A549 (cell line): ENCODE results near the gene KCNMA1. TPM values are rescaled to one million over a fixed set of nuclear protein-coding genes. Genes with fewer than 3 reads are reported as not detected.

Experiments used
- ATAC-seq, 2 experiments: fragments of 200-7000 bp in 1 of 2; fragments of >200 bp in 1 of 2; cut with Nextera tagmentation in 1 of 2; cut with Tn5 transposase in 1 of 2; 3 replicates each; pipeline versions ENCODE4 v1.8.0 to v1.9.1; 2018 to 2020; ENCODE audit warnings: mild to moderate bottlenecking in 1 of 2, moderate library complexity in 1 of 2
- CTCF ChIA-PET: fragments of 300-600 bp; sonication (Branson Sonifier 250); formaldehyde crosslinking; extraction: SDS; loops from one replicate; lab custom pipeline; 2021; ENCODE audit warnings: antibody characterized with exemption, inconsistent platforms; lab: Yijun Ruan, JAX
- POLR2A ChIA-PET: fragments of 350-600 bp; formaldehyde crosslinking; extraction: SDS; loops from one replicate; lab custom pipeline; 2021; ENCODE audit warnings: antibody characterized with exemption, inconsistent platforms; lab: Yijun Ruan, JAX
- DNase-seq, 2 experiments: peaks; one replicate each; pipeline versions ENCODE4 v3.0.0 to v3.0.0-alpha.2; 2011 to 2016; ENCODE audit warnings: low read depth in 1 of 2, low spot score in 1 of 2
- FAIRE-seq: peaks from 2 replicates; lab custom pipeline; 2011; peaks lifted over from hg19 to GRCh38; lab: Jason Lieb, UNC
- H3K27ac ChIP-seq, 2 experiments: fragments of >200 bp; sonication (Bioruptor Twin); formaldehyde crosslinking; 3 replicates each; pipeline ENCODE4 v1.5.1; 2016 to 2017
- H3K4me1 ChIP-seq: fragments of >200 bp; sonication (Bioruptor Twin); formaldehyde crosslinking; 3 replicates; pipeline ENCODE4 v1.6.1; 2016
- H3K4me2 ChIP-seq: fragments of >200 bp; sonication (Bioruptor Twin); formaldehyde crosslinking; 3 replicates; pipeline ENCODE4 v1.6.1; 2016
- H3K4me3 ChIP-seq: fragments of >200 bp; sonication (Bioruptor Twin); formaldehyde crosslinking; 3 replicates; pipeline ENCODE4 v1.5.1; 2016
- H3K9me3 ChIP-seq: fragments of >200 bp; sonication (Bioruptor Twin); formaldehyde crosslinking; 3 replicates; pipeline ENCODE4 v1.6.1; 2016
- ATOH8 ChIP-seq: fragments of 250-450 bp; sonication (Bioruptor Pico); IDR thresholded peaks from 2 replicates; pipeline ENCODE4 v1.5.0; 2020; ENCODE audit warnings: low read depth, mild to moderate bottlenecking, moderate library complexity
- BCL3 ChIP-seq: fragments of >200 bp; sonication (Bioruptor Twin); formaldehyde crosslinking; IDR thresholded peaks from 3 replicates; pipeline ENCODE4 v1.6.1; 2016
- BHLHE40 ChIP-seq: IDR thresholded peaks from 2 replicates; pipeline ENCODE4 v1.6.1; 2012; ENCODE audit warnings: low read depth, low read length, inconsistent platforms
- CBX2 ChIP-seq: fragments of 200-600 bp; sonication (generic); IDR thresholded peaks from 2 replicates; pipeline ENCODE4 v1.6.1; 2016; ENCODE audit warnings: low read depth, mild to moderate bottlenecking, borderline replicate concordance
- CBX8 ChIP-seq: fragments of 200-600 bp; sonication (generic); IDR thresholded peaks from 2 replicates; pipeline ENCODE4 v1.6.1; 2016
- CHD4 ChIP-seq: fragments of 200-600 bp; sonication (generic); IDR thresholded peaks from 2 replicates; pipeline ENCODE4 v1.6.1; 2016; ENCODE audit warnings: antibody characterized with exemption, mild to moderate bottlenecking, borderline replicate concordance
- E2F6 ChIP-seq: IDR thresholded peaks from 2 replicates; pipeline ENCODE4 v1.6.1; 2012; ENCODE audit warnings: low read depth, borderline replicate concordance
- EP300 ChIP-seq, 2 experiments: fragments of >200 bp; sonication (Bioruptor Twin); formaldehyde crosslinking; IDR thresholded peaks; 2 replicates in 1 of 2; 3 replicates in 1 of 2; pipeline ENCODE4 v1.6.1; 2016 to 2017
- FOXS1 ChIP-seq: fragments of 250-450 bp; sonication (Bioruptor Pico); IDR thresholded peaks from 2 replicates; pipeline ENCODE4 v1.5.0; 2020; ENCODE audit warnings: mild to moderate bottlenecking, moderate library complexity
- GATA3 ChIP-seq: IDR thresholded peaks from 2 replicates; pipeline ENCODE4 v1.6.1; 2012; ENCODE audit warnings: borderline replicate concordance
- HES2 ChIP-seq: fragments of >200 bp; sonication (Bioruptor Twin); formaldehyde crosslinking; IDR thresholded peaks from 2 replicates; pipeline ENCODE4 v1.6.1; 2016
- HEYL ChIP-seq: fragments of 250-450 bp; sonication (Bioruptor Pico); IDR thresholded peaks from 2 replicates; pipeline ENCODE4 v1.8.0; 2021; ENCODE audit warnings: mild to moderate bottlenecking, moderate library complexity
- HOXB5 ChIP-seq: fragments of 250-450 bp; sonication (Bioruptor Pico); IDR thresholded peaks from 2 replicates; pipeline ENCODE4 v1.5.0; 2020; ENCODE audit warnings: mild to moderate bottlenecking, moderate library complexity
- JUN ChIP-seq, 2 experiments: fragments of >200 bp; sonication (Bioruptor Twin); formaldehyde crosslinking; IDR thresholded peaks; 2 replicates in 1 of 2; 3 replicates in 1 of 2; pipeline ENCODE4 v1.6.1; 2016 to 2017
- JUNB ChIP-seq: fragments of >200 bp; sonication (Bioruptor Twin); formaldehyde crosslinking; IDR thresholded peaks from 2 replicates; pipeline ENCODE4 v1.6.1; 2016
- KDM5A ChIP-seq: fragments of 200-600 bp; sonication (generic); IDR thresholded peaks from 2 replicates; pipeline ENCODE4 v1.6.1; 2016; ENCODE audit warnings: antibody characterized with exemption, mild to moderate bottlenecking
- NR3C1 ChIP-seq: fragments of >200 bp; sonication (Bioruptor Twin); formaldehyde crosslinking; IDR thresholded peaks from 3 replicates; pipeline ENCODE4 v1.6.1; 2017
- PBX3 ChIP-seq: IDR thresholded peaks from 2 replicates; pipeline ENCODE4 v1.6.1; 2012
- POLR2A ChIP-seq: IDR thresholded peaks from 2 replicates; pipeline ENCODE4 v1.6.1; 2012; ENCODE audit warnings: mild to moderate bottlenecking, low read length
- POLR2AphosphoS2 ChIP-seq: conservative IDR thresholded peaks from 2 replicates; pipeline ENCODE4 v1.6.1; 2012; ENCODE audit warnings: low read length, improper control_type of control experiment, inconsistent platforms
- RNF2 ChIP-seq: fragments of 200-600 bp; sonication (generic); IDR thresholded peaks from 2 replicates; pipeline ENCODE4 v1.6.1; 2016; ENCODE audit warnings: low read depth, mild to moderate bottlenecking, antibody characterized with exemption, moderate library complexity, borderline replicate concordance
- SREBF2 ChIP-seq: fragments of 450-650 bp; IDR thresholded peaks from 2 replicates; pipeline ENCODE4 v1.6.1; 2014; ENCODE audit warnings: mild to moderate bottlenecking, moderate library complexity
- ZFP36 ChIP-seq: fragments of 450-650 bp; IDR thresholded peaks from 2 replicates; pipeline ENCODE4 v1.6.1; 2014; ENCODE audit warnings: borderline replicate concordance; ENCODE audit not compliant: partially characterized antibody
- WGBS: methylation state at CpG from one replicate; pipeline ENCODE4 v1.1.6; 2017; ENCODE audit errors: missing lambda C conversion rate; 5-methylcytosine and 5-hydroxymethylcytosine counted together
- polyA plus RNA-seq, 4 experiments: library from polyadenylated mRNA; depleted of rRNA in 3 of 4; stranded (reverse); fragments of >200 nt; fragmentation: RNase III in 1 of 4; extraction: RNeasy Plus Mini Kit Qiagen cat#74134 plus additional on column Dnase treatment in 1 of 4; gene quantifications; 2 replicates in 3 of 4; 3 replicates in 1 of 4; pipeline ENCODE4 v1.2.3, GENCODE V29; 2011 to 2017

The KCNMA1 gene
- polyA plus RNA-seq, 2 of the 4 experiments (the other 2 are of a cell fraction): 14.9 to 30.6 TPM

DNA sequence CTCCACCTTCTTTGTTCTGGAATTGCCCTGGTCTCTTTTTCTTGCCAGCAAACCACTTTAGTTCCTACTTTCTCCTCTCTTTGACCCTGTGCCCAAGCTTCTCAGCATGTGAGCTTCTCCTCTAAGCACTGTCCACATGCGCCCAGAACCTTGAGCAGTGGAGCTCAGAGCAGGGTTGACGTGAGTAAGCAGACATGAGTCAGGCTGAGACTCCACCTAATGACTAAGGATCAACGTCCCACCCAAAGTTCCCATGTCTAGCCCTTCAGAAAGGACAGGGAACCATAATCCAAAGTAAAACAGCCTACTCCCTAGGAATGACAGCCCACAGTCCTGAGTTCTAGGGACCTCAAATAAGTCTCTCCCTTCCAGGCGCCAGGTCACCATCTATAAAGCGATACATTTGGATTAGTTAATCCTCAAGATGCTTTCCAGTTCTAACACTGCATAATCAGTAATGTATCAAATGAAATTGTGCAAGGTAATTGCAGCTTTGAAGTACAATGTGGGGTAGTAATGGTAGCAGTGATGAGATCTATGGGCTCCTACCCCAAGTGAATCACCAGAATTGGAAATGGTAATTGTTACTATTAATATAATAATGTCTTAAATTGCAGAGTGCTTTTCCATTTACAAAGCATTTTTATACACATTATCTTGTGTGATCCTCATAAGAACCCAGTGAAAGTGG lies 44.5 kb downstream of the KCNMA1 start (continued):
- peak; percentile 40; the same call in 1 of the 2 replicates for TF ChIP-seq ATOH8 (CRISPR knock-in tag)
- no peak for TF ChIP-seq BCL3
- TF ChIP-seq CBX8: no peak
- TF ChIP-seq EP300 (IDR thresholded peaks at IDR 0.05): 0 out of 5 replicates have a peak, but pooled peaks of 1 of the 2 experiments have one; percentile 38
- TF ChIP-seq HOXB5: no peak

DNA sequence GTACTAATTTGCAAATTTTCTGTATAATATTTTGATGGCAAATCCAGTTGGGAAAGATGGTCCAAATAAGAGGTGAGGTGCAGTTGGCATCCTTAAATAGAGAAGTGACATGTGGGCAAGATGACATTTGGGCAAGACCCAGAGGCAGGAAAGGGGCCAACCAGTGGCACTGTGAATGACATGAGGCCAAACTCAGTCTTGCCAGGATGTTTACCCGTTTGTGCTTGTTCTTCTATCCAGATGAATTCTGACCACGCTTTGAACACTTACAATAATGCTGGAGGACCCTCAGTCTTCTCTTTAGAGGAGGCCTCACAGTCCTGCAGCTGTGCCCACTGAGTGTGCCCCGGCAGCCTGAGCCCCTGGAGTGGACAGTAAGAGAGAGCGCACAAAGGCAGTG lies 45.1 kb downstream of the KCNMA1 start:
- peak; percentile 37 to 61; a peak in 5 of 6 replicates for ATAC-seq

GRCh38 chr10:77591238-77591880 lies 46.2 kb downstream of the KCNMA1 start:
- Histone ChIP-seq H3K4me2 (no peak overlapping the region; the same call in 2 of the 3 replicates), H3K27ac (peak overlapping the region; percentile 42 to 91; a peak in 5 of 6 replicates), H3K9me3 (no peaks in the 10 kb centered on the region), H3K4me1 (peaks cover 60% of the 10 kb centered on the region), H3K4me3 (no peak overlapping the region)
- DNase-seq (no peak), ATAC-seq (no peak), FAIRE-seq (no peak)
- ChIA-PET CTCF (interaction anchor here (0.6 to 1.0 kb wide), 2 partner anchors 146 to 426 kb away, joined by 3 to 4 read pairs; no protein-coding TSS in a partner anchor), POLR2A (no interaction called here)
- no peak for TF ChIP-seq CHD4
- peak; percentile 73 for TF ChIP-seq ZFP36
- WGBS: 96% methylated on average over 3 of the region's 3 CpGs

More for the DNA sequence above, 45.1 kb downstream of the KCNMA1 start:
- CTCF ChIA-PET: interaction anchor here (0.7 to 3.0 kb wide), 2 partner anchors 13 to 14 kb away, joined by 3 to 8 read pairs; no protein-coding TSS in a partner anchor
- TF ChIP-seq E2F6 (no peak), HEYL (CRISPR knock-in tag) (no peak), JUN (IDR thresholded peaks at IDR 0.05) (no peak), CBX2 (no peak), CHD4 (no peak)
- POLR2A ChIA-PET: no interaction called here
- Histone ChIP-seq H3K4me3 (no peak overlapping the region), H3K4me1 (peaks cover 48% of the 10 kb centered on the region), H3K9me3 (no peaks in the 10 kb centered on the region), H3K27ac (peak overlapping the region; percentile 86 to 91), H3K4me2 (peak overlapping the region; percentile 54)
- no peak for FAIRE-seq
- DNase-seq: no peak
- 78% methylated on average over 4 of the region's 4 CpGs for WGBS

DNA sequence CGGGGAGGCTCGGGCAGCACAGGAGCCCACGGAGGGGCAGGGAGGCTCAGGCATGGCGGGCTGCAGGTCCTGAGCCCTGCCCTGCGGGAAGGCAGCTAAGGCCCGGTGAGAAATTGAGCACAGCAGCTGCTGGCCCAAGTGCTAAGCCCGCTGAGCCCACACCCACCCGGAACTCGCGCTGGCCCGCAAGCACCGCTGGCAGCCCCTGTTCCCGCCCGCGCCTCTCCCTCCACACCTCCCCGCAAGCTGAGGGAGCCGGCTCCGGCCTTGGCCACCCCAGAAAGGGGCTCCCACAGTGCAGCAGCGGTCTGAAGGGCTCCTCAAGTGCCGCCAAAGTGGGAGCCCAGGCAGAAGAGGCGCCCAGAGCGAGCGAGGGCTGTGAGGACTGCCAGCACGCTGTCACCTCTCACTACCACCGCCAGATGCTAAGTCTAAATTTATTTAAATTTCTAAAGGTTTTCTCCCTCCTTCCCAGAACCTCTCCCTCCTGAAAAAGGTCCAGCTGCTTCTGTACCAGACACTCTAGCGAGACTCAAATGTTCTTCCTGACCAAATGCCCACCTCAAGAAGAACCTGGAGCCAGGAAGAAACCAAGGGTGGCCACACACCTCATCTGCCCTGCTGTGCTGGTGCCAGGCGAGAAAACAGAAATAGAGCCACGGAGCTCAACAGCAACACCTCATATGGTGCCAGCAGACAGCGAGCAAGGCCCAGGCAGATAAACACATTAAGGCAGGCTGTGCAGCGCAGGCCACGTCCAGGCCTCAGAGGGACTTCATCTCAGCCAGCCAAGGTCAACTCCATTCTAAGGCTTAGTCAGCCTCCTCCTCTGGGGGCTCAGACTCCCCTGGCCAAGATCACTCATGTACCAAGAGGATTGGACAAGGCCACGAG lies 47.0 kb downstream of the KCNMA1 start:
- no peak for DNase-seq
- POLR2A ChIA-PET: no interaction called here
- no peak for FAIRE-seq
- peak overlapping the region; percentile 42 to 91; a peak in 4 of 6 replicates for H3K27ac ChIP-seq
- H3K9me3 ChIP-seq: no peaks in the 10 kb centered on the region
- H3K4me3 ChIP-seq: no peak overlapping the region
- no peak for ATAC-seq
- CTCF ChIA-PET: interaction anchor here (0.6 to 1.0 kb wide), 2 partner anchors 146 to 425 kb away, joined by 3 to 4 read pairs; no protein-coding TSS in a partner anchor
- peaks cover 65% of the 10 kb centered on the region for H3K4me1 ChIP-seq
- no peak overlapping the region for H3K4me2 ChIP-seq
- 89% methylated on average over 30 of the region's 32 CpGs for WGBS
- TF ChIP-seq HES2 (no peak), SREBF2 (no peak), BHLHE40 (no peak), RNF2 (no peak), FOXS1 (CRISPR knock-in tag) (no peak), NR3C1 (no peak), BCL3 (no peak), PBX3 (no peak), CHD4 (no peak), GATA3 (no peak), KDM5A (no peak), JUNB (no peak), CBX2 (no peak), POLR2A (no peak), POLR2AphosphoS2 (no peak)
